Activated naive CD4-positive, alpha-beta T cell treated with Interleukin-2 at 50 U/mL for 16 hours (primary cell): ENCODE results near the gene BCAS3.

Experiments used
- DNase-seq: peaks from one replicate; pipeline ENCODE4 v3.0.0-alpha.2; 2020

Gene BCAS3

DNA sequence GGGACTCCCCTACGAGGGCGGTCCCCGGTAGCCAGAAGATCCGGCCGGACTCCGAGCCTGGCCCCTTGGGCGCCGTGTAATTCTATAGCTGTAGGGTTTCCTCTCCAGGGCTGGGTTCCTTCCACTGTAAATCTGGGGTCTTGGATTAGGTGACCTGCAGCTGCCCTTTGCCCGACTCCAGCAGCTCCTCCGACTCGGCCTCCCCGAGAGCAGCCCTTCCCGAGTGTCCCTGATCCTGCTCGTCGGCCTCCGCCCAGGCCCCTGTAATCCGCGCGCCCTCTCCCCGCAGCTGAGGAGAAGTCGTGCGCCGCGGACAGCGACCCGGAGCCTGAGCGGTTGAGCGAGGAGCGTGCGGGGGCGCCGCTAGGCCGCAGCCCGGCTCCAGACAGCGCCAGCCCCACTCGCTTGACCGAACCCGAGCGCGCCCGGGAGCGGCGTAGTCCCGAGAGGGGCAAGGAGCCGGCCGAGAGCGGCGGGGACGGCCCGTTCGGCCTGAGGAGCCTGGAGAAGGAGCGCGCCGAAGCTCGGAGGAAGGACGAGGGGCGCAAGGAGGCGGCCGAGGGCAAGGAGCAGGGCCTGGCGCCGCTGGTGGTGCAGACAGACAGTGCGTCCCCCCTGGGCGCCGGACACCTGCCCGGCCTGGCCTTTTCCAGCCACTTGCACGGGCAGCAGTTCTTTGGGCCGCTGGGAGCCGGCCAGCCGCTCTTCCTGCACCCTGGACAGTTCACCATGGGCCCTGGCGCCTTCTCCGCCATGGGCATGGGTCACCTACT, 727.4 kb downstream of the BCAS3 start:
- no peak for DNase-seq

DNA sequence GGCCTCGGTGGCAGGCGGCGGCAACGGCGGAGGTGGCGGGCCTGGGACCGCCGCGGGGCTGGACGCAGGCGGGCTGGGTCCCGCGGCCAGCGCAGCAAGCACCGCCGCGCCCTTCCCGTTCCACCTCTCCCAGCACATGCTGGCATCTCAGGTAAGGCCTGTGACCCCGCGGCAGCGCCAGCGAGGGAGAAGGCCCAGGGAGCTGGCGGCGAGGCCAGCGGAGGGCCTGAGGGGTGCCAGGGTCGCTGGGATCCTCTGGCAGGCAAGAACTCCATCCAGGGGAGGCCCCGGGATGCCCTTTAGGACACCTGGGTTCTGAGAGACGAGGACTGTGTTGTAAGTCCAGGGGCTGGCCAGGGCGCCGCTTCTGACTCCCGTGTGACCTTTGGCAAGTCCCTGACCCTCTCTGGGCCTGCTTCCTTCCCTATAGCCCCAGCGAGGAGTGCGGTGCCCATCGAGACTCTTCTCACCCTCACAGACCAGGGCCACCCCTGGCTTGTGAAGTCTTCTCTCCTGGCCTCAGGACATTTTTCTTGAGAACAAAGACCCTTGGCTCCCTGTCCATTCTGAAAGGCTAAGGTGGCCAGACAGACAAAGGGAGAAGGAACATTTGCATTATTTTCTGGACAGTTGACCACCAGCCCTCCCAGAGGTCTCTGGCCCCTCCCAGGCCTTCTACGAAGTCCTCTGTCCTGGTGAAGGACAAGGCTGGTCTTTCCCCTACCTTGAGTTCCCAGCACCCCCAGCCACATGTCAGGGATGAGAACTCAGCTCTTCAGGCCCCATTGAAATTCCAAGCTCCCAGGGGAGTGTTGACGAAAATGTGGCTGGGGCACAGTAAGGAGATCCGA, 728.3 kb downstream of the BCAS3 start:
- DNase-seq: no peak

DNA sequence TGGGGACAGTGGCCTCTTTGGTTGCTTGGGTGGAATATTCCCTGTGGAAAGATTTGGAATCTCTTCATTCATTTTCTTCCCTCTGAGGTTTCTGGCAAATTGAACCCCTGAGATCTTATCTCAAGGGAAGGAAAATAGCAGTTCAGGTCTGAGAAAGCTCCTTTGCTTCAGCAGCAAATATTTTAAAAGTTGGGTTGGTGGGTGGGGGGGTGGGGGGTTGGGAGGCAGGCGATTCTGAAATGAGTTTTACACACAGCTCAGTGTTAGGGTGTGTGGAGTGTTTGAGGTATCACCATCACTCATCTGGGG, 728.8 kb downstream of the BCAS3 start:
- DNase-seq: no peak

DNA sequence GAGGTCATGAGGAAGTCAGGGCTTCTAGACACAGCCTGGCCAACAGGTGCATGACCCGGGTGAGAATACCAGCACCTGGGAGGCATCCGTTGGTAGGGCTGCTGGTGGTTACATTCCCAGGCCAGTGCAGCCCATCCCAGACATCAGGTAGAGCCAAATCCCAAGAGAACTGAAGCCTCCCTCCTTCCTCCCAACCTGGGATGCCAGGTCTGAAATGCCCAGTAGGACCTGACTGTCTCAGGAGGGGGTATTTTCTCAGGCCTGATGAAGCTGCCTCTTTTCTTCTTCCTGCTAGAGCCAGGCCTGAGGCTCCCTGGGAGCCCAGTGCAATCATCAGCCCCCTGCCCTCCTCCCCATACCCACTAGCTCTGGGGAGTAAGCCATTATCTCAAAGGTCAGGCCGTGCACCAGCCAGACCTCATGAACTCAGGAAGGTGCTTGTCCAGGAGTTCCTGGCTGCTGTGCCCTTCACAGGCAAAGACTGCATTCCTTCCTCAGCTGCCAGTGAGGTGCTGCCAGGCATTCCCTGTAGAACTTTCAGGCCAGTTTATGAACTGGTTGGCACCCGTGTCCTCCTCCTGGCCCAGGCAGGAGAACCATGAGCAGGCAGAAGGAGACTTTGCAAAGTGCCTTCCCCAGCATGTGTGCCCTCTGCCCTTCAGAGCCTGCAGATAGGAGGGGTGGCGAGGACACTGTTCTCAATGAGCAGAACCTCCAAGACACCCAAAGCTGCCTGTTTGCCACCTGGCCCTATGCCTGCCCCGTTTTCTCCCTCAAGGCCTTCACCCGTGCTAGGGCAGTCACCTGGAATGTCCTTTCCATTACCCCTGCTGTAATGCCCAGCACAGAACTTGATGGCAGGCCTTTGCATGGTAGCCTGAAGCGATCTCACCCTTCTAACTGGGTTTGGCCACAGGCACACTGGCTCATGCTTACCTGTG, 729.6 kb downstream of the BCAS3 start:
- DNase-seq: no peak

DNA sequence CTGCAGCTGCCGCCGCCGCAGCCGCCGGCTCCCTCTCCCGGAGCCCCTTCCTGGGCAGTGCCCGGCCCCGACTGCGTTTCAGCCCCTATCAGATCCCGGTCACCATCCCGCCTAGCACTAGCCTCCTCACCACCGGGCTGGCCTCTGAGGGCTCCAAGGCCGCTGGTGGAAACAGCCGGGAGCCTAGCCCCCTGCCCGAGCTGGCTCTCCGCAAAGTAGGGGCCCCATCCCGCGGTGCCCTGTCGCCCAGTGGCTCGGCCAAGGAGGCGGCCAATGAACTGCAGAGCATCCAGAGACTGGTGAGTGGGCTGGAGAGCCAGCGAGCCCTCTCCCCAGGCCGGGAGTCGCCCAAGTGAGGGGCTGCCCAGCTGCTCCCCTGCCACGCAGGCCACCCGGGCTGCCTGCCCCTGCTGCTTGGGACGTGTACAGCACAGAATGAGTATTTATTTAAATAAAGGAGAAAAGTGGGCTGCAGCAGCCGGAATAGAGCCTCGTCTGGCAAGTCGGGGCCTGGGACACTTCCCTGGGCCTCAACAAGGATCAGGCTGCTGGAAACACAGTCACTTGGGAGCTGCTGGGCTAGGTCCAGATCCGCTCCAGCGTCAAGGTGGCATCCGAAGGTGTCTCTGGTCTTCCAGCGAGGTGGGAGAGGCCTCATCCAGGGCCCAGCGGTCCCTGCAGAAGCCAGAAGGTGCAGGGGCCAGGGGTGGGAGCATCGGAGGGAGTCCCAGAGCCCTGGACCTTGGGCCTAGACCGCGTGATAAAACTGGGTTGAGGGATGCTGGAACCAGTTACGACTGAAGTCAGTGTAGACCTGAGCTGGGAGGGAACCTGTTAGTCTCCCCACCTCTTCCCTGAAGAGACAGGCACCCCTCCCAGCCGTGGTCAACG, 730.7 kb downstream of the BCAS3 start:
- no peak for DNase-seq

DNA sequence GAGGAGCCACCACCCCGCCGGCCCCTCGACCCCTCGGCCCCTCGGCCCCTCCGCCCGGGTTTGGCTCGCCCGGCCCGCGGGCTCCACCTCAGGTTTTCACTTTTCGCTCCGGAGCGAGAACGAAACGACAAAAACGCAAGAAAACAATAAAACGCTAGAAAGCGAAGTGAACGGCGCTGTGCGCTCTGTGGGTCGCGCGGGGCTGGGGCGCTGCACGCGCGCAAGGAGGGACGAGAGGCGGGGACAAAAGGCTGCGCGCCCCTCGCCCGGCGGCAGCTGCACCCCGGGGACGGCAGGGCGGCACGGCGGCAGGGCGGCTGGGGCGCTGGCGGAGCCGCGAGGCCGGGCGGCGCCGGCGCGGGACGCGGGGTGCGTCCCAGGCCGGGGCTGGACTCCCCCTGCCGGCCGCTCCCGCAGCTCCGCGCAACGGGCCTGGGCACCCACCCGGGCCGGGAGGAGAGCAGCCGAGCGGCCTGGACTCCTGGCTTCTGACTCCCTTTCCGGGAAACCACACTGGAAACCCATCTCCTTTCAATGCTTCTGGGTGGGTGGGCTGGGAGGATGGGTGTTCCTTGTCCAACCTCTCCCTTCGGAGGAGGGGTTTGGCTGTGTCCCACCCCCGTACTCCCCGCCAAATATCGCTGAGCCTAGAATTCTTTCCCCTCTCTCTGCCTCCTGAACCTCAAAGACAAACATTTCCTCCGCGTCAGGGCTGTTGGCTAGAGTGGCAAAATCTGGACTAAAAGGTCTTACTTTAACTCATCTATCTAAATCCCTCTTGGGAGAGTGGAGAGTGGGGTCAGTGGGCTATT, 731.9 kb downstream of the BCAS3 start:
- peak; percentile 38 for DNase-seq

DNA sequence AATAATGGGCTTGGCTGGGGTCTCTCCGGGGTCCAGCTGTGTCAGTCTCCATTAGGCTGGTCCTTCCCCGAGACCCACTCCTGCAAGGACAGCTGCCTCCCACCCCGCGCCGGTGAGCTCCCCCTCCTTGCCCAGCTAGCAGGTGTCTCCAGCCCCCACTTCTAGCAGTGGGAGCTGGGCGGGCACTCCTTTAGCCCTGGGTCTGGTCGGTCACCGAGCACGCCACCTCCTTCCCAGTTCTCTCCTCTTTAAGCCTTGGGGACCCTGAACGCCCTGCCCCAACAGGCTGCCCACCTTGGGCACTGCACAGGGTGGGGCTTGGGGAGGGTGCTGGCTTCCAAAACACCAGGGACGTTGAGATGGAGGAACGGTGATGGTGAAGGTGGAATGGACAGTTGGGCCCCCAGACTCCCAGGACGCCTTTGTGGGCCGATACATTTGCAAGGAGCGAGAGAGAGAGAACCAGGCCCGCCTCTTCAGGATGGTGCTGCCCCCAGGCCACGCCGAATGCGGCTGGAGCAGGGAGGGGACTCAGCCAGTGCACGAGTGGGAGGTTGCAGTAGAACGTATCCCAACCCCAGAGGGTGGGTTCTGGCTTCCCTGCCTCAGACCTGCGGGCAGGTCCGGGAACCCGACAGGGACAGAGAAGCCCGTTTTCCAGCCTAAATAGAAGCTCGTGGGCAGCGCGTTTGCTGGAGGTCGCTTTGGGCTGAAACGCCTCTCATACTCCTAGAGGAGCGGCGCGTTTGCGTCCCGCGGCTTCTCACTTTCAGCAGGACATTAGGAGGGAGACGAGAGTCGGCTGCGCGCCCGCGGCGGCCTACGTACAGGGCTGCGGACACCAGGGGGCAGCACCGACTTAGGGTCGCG, 732.7 kb downstream of the BCAS3 start:
- DNase-seq: peak; percentile 77

DNA sequence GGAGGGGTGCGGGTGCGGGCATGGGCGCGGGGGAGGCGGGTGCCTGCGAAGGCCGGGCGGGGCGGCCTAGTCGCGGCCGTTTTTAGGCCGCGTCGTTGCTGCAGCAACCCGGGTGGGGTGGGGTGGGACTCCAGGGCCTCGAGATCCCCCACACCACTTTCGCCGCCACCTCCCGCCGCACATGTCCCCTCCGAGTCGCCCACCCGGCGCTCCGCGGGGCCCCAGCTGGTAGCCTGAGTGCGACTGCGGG, 733.3 kb downstream of the BCAS3 start:
- no peak for DNase-seq

DNA sequence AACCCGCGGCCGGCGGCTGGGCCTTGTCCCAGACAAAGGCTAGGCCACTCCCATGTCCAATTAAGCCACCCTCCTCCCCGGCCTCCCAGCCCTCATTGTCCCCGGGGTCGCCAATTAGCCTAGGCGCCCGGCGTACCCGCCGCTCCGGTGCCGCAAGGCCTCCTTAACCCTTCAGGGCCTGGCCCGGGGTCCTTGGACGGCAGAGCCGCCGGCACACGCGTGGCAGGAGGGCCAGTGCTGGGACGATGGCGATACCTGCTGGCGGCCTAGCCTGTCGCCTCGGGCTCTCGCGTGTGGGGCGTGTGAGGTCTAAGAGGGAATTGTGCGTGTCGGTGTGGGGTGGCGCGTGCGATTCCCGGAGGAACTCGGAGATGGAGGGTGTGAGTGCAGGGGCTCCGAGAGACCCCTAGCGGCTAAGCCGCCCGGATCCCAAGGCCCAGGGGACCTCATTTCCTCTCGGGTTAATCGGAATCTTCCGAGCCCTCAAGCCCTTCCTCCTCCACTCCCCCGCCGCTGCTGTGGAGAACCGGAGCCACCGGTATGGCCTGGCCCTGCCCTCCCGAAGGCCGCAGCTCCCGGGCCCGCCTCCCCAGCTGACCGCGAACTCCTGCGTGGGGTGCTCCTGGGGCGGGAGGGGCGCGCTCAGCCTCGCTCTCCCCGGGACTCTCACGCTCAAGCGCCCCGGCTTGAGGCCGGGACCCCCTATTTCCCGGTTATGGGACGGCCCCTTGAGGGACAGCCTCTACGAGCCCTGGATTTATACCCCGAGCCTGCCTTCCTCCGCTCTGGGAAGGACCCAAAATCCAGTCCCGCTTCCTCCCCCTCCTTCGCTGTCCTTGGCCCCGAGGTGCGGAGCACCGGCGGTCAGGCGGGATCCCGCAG, 733.9 kb downstream of the BCAS3 start:
- DNase-seq: peak; percentile 39

DNA sequence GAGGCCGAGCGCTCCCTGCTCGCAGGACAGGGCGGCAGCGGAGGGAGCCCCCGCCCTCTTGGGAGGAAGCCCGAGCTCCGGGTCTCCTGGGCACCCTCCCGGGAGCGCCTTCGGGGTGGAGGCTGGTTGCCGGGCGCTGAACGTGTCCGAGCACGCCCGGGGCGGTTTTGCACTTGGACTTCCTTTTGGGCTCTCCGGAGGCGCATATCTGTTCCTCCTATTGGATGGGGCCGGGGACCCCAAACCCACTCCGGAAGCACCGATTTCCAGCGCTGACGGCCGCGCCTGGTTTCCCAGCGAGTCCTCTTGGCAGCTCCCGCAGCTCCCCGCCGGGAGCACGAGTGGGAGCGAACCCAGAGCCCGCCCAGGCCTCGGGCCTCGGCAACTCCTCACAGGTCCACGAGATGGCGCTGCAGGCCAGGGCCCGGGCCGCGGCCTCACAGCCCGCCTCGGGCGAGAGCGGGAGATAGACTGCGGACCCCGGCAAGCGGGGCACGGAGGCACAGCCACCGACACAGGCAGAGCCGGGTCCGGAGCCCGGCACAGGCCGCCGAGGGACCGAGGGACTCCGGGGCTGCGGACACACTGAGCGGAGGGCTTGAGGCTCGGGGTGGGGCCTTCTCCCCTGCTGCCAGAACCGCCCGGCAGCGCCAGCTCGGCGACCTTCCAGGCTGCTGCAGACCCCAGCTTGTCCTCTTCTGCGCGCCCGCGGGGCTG, 734.6 kb downstream of the BCAS3 start:
- peak; percentile 82 for DNase-seq

DNA sequence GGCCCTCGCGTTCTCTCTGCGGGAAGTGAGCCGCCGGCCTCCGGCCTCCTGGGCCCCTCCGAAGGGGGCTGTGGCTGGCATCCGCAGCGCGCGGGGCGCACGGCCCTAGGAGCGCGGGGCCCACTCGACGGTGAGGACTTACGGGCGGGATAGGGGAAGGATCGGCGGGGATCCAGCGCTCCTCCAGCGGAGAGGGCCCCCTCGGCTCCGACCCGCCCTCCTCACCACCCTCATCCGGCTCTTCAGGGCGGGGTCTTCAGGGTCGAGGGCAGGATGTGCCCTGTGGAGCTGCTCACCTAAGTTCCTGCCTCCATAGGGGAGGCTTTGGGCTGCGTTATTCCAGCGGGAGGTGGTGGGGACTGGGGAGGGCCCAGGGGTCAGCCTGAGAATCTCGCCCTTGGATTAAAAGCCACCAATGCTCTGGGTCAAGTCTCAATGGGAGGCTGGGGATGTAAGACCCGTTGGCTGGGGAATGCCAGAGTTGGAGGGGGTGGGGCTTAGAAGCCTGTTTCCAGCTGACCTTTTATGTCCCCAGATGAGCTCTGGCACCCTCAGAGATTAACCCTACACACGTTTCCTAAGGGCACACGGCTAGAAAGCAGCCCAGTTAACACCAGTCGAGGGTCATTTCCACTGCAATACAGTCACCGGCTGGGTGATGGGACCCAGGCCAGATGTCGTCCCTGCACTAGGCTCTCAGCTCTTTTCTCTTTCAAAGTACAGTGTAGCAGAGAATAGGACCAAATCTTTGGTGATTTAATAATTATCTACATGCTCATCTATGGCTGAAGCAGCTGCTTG, 735.4 kb downstream of the BCAS3 start:
- DNase-seq: no peak

DNA sequence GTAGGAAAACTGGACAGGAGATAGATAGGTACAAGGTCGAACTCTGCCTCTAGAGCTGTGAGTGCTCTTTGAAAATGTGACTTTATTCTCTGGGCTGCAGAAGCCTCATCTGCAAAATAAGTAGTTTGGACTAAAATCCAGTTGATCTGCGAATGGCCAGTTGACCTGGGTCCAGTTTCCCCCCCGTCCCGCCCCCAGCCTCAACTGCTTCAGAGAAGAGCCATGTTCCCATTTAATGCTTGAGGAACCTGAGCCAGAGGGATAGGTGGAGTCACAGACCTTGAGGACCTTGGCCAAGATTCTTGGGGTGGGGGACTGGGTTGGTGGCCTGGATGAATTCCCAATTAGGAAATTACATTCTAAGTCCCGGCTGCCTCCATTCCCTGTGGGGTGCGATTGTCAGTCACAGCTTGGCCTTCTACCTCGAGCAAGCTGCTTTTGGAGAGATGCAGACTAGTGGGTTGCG, 736.0 kb downstream of the BCAS3 start:
- no peak for DNase-seq

DNA sequence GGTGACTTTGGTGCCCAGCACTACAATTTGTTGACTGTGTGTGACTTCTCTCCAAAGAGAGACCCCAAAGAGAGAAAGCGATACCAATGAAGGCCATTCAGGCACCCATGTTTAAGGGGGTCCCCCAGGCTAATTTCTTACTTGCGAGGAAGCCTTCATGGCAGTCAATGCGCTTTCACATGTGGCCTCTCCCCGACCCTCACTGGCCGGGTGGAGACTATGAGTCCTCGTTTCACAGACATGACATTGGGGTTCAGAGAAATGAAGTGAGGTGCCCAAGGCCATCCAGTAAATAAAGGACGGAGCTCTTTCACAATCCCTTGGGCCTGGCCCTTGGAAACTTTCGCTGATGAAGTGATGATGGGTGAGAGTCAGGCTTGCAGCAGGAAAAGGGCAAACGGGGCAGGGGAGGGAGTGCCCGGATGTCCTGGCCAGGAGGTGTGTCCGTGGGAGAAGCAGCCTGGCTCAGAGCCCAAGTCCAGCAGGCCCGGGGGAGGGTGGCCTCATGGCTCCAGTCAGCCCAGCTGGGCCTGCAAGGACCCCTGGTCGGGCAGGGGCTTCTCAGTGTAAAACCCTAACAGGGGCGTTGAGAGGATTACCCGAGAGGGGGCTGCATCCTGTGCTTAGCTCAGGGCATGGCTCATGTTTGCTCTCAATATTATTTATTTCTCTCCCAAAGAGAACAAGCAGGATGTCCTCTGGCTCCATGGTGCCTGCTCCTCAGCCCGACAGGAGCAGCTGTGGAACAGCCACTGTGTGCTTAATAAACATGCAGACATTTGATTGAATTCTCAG, 736.7 kb downstream of the BCAS3 start:
- DNase-seq: no peak

DNA sequence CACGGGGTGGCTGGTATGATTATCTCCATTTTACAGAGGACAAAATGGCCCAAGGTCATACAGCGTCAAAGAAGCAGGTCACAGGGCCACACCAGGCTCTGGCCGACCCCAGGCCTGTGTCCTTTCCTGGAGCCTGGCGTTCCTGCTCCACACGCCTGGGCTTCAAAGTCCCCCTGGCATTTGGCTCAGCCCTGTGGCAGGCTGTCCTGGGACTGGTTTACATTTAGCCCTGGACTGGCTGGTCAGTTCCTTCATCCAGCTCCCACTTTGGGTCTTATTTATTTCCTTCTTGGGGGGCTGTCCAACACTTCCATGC, 737.2 kb downstream of the BCAS3 start:
- no peak for DNase-seq

DNA sequence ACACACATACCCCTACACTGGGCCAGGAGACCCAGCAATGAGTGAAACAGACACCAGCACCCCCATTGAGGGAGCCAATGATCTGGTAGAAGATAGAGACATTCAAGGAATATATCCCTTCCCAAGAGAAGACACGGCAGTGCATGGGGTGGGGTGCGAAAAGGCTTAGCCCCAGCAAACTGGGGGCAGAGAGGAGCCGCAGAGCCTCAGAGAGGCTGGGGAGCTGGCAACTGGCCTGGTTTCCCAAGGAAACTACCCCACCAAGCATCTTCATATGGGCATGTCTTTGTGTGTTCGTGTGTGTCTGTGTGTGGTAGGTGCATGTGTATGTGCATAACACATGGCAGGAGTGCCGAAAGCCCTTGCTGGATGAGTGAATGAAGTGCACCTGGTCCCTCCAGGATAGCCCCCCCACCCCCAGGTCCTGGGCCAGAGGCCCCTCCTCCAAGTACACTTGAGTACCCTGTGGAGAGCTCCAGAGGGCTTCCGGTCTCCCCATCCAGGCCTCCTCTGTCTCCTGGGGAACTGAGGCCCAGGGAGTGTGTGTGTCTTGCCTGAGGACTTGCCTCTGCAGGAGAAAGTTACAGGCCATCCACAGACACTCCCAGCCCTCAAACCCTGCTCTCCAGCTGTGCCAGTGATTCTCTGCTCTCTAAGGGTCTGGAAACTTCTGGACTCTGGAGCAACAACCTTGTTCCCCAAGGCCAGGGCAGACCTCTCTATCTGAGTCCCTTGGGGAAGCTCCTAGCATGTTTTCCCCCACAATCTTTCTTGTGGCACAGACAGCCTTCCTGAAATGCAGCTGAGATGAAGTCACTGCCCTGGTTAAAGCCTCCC, 737.9 kb downstream of the BCAS3 start:
- DNase-seq: no peak

DNA sequence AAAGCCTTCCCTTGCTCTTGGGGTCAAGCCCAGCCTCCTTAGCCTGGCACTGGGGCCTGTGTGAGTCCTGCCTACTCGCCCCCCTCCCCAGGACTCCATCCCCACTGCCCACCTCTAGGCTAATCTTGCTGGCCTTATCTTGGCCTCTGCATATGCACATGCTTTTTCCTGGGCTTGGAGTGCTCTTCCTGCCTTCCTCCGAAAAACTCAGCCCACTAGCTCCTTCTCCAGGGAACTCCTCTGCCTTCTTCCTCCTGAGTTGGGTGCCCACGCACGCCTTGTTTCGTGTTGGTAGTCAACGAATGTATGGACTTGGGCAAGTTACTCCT, 738.5 kb downstream of the BCAS3 start:
- no peak for DNase-seq
